A673 (cell line): ENCODE measurements around the gene SOCS2. TPM values are rescaled to one million over a fixed set of nuclear protein-coding genes. Genes with fewer than 3 reads are reported as not detected.

Experiments used
- BruUV-seq: library from RNA; stranded (reverse); fragments of 400-500 nt; replicated peaks from 2 replicates; lab custom pipeline; 2021; lab: Mats Ljungman, UMichigan
- CTCF ChIA-PET: fragments of 300-600 bp; sonication (Branson Sonifier 250); formaldehyde crosslinking; loops from one replicate; lab custom pipeline; 2022; ENCODE audit warnings: antibody characterized with exemption; lab: Charles Lee
- POLR2A ChIA-PET: fragments of 300-600 bp; sonication (Branson Sonifier 250); formaldehyde crosslinking; loops from one replicate; lab custom pipeline; 2022; ENCODE audit warnings: antibody characterized with exemption; ENCODE audit not compliant: low non-redundant PET; lab: Charles Lee
- DNase-seq: peaks from one replicate; pipeline ENCODE4 v3.0.0-alpha.2; 2015; ENCODE audit warnings: low spot score
- H3K27ac ChIP-seq: fragments of 200-600 bp; sonication (generic); 2 replicates; pipeline ENCODE4 v1.5.1; 2016; ENCODE audit warnings: mixed run types, low read depth, mild to moderate bottlenecking, mixed read lengths, antibody characterized with exemption, low read length; ENCODE audit not compliant: poor library complexity, severe bottlenecking
- H3K27me3 ChIP-seq: fragments of 200-600 bp; sonication (generic); replicated peaks from 2 replicates; pipeline ENCODE4 v1.6.1; 2017; ENCODE audit warnings: mixed run types, low read depth, mild to moderate bottlenecking, mixed read lengths, antibody characterized with exemption, low read length; ENCODE audit not compliant: insufficient read depth, poor library complexity
- H3K36me3 ChIP-seq: fragments of 200-600 bp; sonication (generic); 2 replicates; pipeline ENCODE4 v1.6.1; 2016; ENCODE audit warnings: mixed run types, mild to moderate bottlenecking, mixed read lengths, antibody characterized with exemption, low read length; ENCODE audit not compliant: insufficient read depth, poor library complexity, severe bottlenecking
- H3K4me1 ChIP-seq: fragments of 200-600 bp; sonication (generic); 2 replicates; pipeline ENCODE4 v1.6.1; 2017; ENCODE audit warnings: mixed run types, mild to moderate bottlenecking, mixed read lengths, antibody characterized with exemption, low read length; ENCODE audit not compliant: insufficient read depth, poor library complexity, severe bottlenecking
- H3K4me3 ChIP-seq: fragments of 200-600 bp; sonication (generic); 2 replicates; pipeline ENCODE4 v1.5.1; 2016; ENCODE audit warnings: low read depth, mixed run types, mild to moderate bottlenecking, mixed read lengths, low read length; ENCODE audit not compliant: poor library complexity, severe bottlenecking
- H3K9me3 ChIP-seq: fragments of 200-600 bp; sonication (generic); 2 replicates; pipeline ENCODE4 v1.6.1; 2016; ENCODE audit warnings: mixed run types, low read depth, mild to moderate bottlenecking, mixed read lengths, antibody characterized with exemption, low read length; ENCODE audit not compliant: poor library complexity, severe bottlenecking
- CTCF ChIP-seq: fragments of 300-800, 200-600 bp; sonication (generic); conservative IDR thresholded peaks from 2 replicates; pipeline ENCODE4 v1.5.1; 2017; ENCODE audit warnings: low read depth, mild to moderate bottlenecking, antibody characterized with exemption, low read length, moderate library complexity, mixed read lengths
- EZH2 ChIP-seq: fragments of 200-600 bp; sonication (generic); IDR thresholded peaks from 2 replicates; pipeline ENCODE4 v1.6.1; 2017; ENCODE audit warnings: borderline replicate concordance, low read depth, mild to moderate bottlenecking, mixed read lengths, antibody characterized with exemption, low read length; ENCODE audit not compliant: poor library complexity, severe bottlenecking
- intact Hi-C: fragments of 100-400 bp; cut with micrococcal nuclease; formaldehyde crosslinking; loops from one replicate; pipeline ENCODE4 v1.10.0; 2022; ENCODE audit not compliant: unreplicated experiment
- total RNA-seq: library from RNA; stranded (reverse); gene quantifications from 2 replicates; pipeline ENCODE4 v1.2.3, GENCODE V29; 2021

SOCS2 gene
- total RNA-seq, 1 experiment from 2014 or later = 1.3 TPM

- ChIA-PET CTCF (no interaction called here), POLR2A (no interaction called here)
- H3K4me1 ChIP-seq = peaks cover 3% of the 10 kb centered on the region
- BruUV-seq = no TSS peak
- TF ChIP-seq EZH2 (no peak), CTCF (no peak)
- H3K4me3 ChIP-seq = no peak overlapping the region
- H3K36me3 ChIP-seq = no peaks in the 10 kb centered on the region
- intact Hi-C loops = no loop called here
- no peak overlapping the region for H3K27ac ChIP-seq
- H3K27me3 ChIP-seq = peaks cover 16% of the 10 kb centered on the region
- DNase-seq = no peak
- H3K9me3 ChIP-seq = no peaks in the 10 kb centered on the region
These were observed 4.4 kb upstream of the SOCS2 start for GRCh38 chr12:93568091-93568490.

- Histone ChIP-seq H3K27ac (no peak overlapping the region), H3K9me3 (no peaks in the 10 kb centered on the region), H3K27me3 (peaks cover 28% of the 10 kb centered on the region), H3K4me3 (peak overlapping the region; percentile 75), H3K4me1 (peaks cover 3% of the 10 kb centered on the region), H3K36me3 (no peaks in the 10 kb centered on the region)
- CTCF ChIA-PET = interaction anchor here (0.6 to 1.2 kb wide), 5 partner anchors 44 to 532 kb away, joined by 3 to 22 read pairs (median 4); no protein-coding TSS in a partner anchor
- no TSS peak for BruUV-seq
- intact Hi-C loops = loop anchor here (1.0 kb wide), 1 partner anchor 533 kb away; no protein-coding TSS in a partner anchor
- DNase-seq = no peak
- no peak for TF ChIP-seq CTCF
- no peak for TF ChIP-seq EZH2
- POLR2A ChIA-PET = no interaction called here
These were observed 3.2 kb upstream of the SOCS2 start for GRCh38 chr12:93569301-93569655.

- POLR2A ChIA-PET = no interaction called here
- H3K4me3 ChIP-seq = peak overlapping the region; percentile 75
- peaks cover 3% of the 10 kb centered on the region for H3K4me1 ChIP-seq
- H3K9me3 ChIP-seq = no peaks in the 10 kb centered on the region
- peak; percentile 80 for TF ChIP-seq CTCF
- TF ChIP-seq EZH2 = no peak
- H3K36me3 ChIP-seq = no peaks in the 10 kb centered on the region
- CTCF ChIA-PET = interaction anchor here (0.6 to 1.2 kb wide), 7 partner anchors 28 to 532 kb away, joined by 3 to 22 read pairs (median 4); no protein-coding TSS in a partner anchor
- no TSS peak for BruUV-seq
- peaks cover 34% of the 10 kb centered on the region for H3K27me3 ChIP-seq
- DNase-seq = peak; percentile 89
- peak overlapping the region; percentile 39 for H3K27ac ChIP-seq
- intact Hi-C loops = loop anchor here (1.0 to 5.0 kb wide), 4 partner anchors 107 to 532 kb away; partner anchors contain the start of gene CRADD
These were observed 2.6 kb upstream of the SOCS2 start for GRCh38 chr12:93569656-93570551.
